NK-92 (cell line): Measurements from ENCODE around the gene CNOT4.
"Not testable (repeated sequence)": the region's sequence is repeated elsewhere in the genome, so short reads cannot be mapped to it uniquely, and the experiment has no call there.

ENCODE experiments used
- DNase-seq: peaks from one replicate; lab custom pipeline; 2025; ENCODE audit not compliant: unreplicated experiment; lab: John Stamatoyannopoulos, UW

The CNOT4 gene

DNA sequence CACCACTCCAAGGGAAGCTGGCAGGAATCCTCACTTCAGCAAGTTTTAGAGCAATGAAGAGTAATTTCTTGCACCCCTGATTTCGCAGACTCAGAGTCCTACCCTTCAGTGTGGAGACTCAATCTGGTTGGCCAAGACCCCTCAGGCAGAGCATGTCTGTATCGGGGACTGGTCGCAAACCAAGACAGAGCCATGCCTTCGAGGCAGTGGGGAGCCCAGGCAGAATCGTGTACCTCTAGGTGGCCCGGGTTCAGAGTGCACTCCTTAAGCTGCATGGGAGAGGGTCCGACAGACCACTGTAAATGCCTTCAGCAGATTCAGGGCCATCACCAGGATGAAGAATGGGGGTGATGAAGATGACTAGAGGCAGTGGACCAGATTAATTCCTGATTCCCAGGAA lies 181.4 kb downstream of the CNOT4 start:
- no peak for DNase-seq

- DNase-seq, result no peak
Measured at GRCh38 chr7:135328053-135328452, 181.8 kb downstream of the CNOT4 start.

DNA sequence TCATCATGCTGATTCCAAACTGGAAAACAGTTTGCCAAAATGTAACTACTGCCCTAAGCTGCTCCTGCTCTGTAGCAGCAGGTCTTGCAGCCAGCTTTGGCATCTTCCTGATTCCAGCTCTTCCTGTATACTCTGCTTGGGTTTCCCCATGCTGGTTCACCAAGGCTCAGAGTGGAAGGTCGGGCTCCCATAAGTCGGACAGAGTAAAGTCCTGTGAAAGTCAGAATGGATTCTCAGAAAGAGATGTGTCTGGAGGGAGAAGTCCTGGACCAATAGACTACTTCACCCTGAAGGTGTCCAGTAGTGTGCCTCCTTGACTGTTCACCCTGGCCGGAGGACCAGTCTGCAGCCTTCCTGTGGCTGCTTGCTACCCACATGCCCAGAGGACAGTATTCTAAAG lies 182.4 kb downstream of the CNOT4 start:
- DNase-seq, result no peak

GRCh38 chr7:135326636-135327280 lies 183.1 kb downstream of the CNOT4 start:
- DNase-seq, result no peak

DNA sequence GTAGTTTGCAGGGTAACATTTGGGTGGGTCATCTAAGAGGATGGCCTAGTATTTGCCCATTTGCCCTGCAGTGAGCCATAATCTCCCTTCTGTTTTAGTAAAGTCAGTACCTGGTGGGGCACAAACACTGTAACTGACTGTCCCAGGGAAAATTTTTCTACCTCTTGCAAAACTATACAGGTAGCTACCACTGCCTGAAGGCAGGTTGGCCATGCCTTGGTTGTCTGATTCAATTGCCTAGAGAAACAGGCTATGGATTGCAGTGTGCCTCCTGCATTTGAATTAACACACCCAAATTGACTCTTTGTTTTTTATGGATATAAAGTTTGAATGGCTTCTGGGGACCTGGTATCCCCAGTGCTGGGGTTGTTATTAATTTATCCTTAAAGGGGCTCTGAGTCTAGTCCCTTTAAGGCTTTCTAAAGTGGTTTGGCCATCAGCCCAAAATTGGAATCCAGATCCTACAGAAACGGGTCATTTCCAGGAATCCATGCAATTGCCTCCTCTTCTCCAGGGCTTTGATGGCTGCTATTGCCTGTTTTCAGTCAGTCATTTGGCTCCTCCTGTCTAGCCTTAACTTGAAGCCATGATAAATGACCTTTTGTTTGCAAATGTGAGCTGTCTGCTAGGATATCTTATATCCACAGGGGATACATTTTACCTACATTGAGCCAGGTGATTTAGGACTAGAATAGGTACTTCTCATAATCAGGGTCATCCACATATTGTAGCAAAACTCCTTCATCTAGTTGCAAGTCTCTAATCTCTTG lies 187.1 kb downstream of the CNOT4 start:
- DNase-seq, result no peak

DNA sequence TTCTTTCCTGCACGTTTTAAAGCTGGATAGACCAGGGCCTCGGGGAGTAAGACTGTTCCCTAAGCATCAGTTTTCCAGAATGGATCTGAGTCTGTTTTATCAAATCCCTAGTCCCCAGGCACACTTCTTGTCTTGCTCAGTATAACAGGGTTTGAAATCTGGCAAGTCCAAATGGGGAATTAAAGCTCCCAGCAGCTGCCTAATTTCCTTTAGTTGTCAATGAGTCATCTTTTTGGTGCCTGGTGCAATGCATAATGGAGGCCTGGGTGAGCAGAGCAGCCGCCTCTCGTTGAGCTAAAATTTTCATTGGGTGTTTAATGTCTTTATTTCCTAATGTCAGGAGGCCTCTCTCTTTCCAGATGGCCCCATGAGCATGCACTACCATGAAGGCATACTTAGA lies 188.3 kb downstream of the CNOT4 start:
- no peak for DNase-seq

DNA sequence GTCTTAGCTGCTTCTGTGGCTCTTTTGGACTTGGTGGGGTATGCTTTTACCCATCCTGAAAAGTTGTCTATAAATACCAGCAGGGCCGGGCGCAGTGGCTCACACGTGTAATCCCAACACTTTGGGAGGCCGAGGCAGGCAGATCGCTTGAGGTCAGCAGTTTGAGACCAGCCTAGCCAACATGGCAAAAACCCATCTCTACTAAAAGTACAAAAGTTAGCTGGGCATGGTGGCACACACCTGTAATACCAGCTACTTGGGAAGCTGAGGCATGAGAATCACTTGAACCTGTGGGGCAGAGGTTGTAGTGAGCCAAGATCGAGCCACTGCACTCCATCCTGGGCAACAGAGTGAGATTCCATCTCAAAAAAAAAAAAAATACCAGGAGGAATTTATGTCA lies 188.9 kb downstream of the CNOT4 start:
- DNase-seq, result not testable (repeated sequence)

DNA sequence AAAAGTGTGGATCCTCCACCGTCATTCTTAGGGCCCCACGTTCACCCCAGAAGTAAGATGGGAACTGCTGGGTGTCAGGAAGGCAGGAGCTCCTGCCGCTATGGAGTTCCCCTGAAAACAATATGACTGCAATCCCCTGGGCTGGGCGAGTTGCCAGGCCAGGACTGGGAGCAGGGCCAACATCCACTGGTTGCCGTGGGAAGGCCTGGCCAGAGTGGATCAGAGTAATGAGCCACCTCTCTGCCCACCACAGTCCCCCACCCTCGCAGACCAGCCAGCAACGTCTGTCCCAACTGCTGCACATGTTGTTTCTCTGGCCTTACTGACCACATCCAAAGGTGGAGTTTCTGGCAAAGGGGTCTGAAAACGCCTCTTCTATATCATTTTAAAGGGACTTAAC lies 189.6 kb downstream of the CNOT4 start:
- DNase-seq, result no peak

DNA sequence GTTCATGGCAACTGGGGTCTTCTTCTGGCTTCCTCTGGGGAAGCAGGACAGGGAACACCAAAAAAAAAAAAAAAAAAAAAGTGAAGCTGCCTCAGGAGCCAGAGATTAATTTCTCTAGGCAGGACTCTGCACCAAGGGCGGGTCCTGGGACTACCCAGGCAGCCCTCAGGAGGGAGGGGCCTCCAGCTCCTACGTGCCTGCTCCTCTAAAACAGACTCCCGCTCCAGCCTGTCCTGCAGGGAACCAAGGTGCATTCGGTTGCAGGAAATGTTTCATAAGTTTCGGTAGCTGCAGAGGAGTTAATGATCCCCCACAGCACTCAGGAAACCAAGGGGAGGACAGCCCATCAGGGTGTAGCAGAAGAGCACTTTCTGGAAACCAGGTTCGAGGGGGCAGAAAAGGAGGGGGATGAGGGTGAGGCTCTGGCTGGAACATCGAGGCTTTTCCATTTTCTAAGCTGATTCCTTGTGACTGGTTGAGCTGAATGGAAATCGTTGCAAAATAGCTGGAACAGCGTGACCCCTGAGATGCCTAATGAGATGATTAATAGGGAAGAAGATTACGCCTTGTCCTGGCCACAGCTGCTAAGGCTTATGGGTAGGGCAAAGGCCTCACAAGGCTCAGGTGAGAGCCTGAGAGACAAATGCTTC lies 192.1 kb downstream of the CNOT4 start:
- no peak for DNase-seq

DNA sequence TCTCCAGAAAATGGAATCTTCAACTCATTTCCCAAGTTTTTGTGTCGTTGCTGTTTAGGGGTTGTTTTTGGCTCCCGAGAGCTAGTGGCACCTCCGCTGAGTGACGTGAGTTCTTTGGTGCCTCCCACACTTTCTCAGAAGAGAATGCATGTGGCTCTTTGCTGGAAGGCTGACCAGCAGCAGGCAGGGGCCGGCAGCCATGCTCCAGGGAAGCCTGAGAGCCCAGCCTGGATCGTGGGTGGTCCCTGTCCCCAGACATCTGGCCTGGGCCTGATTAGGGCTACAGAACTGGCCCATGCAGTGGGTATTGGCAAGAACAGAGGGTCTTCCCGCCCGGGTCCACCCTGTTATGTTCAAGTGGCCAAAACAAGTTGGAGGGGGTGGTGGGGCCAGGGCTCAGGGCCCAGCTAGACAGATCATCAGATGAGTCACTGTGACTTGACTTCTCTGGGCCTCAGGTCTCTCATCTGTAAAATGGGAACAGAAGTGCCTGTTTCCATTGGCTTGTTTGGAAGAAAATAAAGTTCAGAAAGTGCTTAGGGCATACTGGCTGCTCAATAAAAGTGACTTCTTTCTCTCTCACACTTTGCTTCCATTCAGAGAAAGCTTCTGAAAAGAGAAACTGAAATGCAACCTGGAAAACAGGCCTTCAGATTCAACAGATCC lies 193.1 kb downstream of the CNOT4 start:
- no peak for DNase-seq

GRCh38 chr7:135313971-135314370 lies 195.9 kb downstream of the CNOT4 start:
- no peak for DNase-seq
